GM12873 (cell line): ENCODE measurements around the gene RFX4.

ENCODE experiments used
- TF ChIP-seq, protein P1 (sequence below): IDR thresholded peaks from 2 replicates; pipeline ENCODE4 v1.5.1; 2012; ENCODE audit warnings: low read depth, mild to moderate bottlenecking, moderate library complexity, low read length, control low read depth; ENCODE audit not compliant: insufficient read depth; ENCODE audit errors: missing control alignments

The RFX4 gene

DNA sequence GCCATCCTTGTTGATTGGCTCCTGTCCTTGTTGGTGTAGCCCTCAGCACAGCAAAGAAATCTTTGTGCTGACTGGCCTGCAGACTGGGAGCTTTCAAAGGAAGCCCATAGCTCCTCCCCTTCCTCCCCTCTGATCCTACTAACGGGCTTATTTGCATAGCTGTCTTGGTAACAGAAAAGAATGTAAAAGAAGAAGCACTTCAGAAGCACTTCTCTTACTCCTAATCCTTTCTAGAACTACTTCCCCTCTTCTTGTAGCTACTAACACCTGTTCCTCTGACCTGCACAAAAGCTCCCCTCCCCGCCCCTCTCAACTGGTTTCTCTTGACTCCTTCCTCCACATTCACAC is 177.4 kb downstream of the RFX4 start:
- TF ChIP-seq, protein P1, sequence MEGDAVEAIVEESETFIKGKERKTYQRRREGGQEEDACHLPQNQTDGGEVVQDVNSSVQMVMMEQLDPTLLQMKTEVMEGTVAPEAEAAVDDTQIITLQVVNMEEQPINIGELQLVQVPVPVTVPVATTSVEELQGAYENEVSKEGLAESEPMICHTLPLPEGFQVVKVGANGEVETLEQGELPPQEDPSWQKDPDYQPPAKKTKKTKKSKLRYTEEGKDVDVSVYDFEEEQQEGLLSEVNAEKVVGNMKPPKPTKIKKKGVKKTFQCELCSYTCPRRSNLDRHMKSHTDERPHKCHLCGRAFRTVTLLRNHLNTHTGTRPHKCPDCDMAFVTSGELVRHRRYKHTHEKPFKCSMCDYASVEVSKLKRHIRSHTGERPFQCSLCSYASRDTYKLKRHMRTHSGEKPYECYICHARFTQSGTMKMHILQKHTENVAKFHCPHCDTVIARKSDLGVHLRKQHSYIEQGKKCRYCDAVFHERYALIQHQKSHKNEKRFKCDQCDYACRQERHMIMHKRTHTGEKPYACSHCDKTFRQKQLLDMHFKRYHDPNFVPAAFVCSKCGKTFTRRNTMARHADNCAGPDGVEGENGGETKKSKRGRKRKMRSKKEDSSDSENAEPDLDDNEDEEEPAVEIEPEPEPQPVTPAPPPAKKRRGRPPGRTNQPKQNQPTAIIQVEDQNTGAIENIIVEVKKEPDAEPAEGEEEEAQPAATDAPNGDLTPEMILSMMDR: no peak

DNA sequence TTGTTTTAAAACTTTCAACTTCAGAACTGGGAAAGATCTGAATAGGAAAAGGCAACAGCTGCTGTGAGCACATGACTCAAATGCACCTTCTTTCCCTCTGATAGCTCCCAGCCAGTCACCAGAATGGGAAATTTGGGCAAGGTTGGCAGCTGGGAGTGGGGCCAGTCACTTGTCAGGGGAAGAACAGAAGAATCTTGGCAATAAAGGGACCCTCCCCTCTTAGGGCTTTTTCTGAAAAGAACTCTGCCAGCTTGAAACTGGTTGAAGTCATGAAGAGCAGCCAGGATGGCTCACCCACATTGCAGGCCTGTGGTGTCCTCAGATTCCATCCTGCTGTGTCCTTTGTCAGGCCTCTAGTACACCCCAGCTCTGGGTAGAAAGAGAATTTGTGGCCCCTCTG is 181.4 kb downstream of the RFX4 start:
- TF ChIP-seq, protein P1: no peak

DNA sequence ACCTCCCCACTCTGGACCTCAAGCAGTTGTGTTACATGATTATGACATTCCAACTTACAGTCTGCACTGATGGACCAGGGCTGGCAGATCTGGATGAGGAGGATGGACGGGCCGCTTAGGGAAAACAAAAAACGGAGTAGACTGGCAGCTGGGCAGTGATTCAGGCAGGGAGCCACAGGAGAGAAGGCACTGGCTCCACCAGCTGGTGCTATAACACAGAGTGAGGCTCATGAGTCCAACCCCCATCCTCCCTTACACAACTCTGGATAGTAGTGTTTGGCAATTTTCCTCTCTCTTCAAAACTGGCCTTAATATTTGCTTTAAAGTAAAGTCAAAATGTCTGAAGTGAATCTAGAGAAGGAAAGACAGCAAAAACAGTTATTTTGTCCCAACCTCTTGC is 181.9 kb downstream of the RFX4 start:
- TF ChIP-seq, protein P1: no peak

DNA sequence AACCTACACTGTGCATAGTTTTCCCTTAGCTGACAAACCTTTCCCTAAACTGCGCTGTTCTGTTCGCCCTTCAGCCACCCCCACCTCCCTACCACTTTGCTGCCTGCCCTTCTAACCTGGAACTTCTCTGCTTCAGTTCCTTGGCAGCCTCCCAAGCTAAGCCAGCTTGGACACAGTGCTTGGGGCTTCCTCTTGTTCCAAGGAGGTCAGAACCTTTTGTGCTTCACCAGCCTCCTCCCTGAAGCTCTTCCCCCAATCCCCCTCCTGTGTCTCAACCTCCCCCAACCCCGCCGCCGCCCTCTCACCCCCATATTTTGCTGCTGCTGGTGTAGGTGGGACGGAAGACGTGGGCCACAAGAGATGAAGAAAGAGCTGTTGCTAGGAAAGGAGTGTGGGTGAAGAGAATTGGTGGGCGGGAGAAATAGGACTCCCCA is 183.6 kb downstream of the RFX4 start:
- TF ChIP-seq, protein P1: no peak

DNA sequence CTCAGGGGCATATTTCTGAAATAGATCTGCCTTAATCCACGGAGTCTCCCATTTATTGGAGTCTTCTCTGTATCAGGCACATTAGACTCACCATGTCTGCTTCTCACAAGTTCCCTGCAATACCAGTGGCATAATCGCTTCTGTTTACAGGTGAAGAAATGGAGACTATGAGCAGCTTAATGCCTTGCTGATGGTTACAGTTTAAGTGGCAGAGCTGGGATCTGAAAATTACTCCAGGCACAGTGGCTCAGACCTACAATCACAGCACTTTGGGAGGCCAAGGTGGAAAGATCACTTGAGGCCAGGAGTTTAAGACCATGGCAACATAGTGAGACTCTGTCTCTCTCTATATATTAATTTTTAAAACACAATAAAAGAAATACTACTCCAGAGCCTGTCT is 184.4 kb downstream of the RFX4 start:
- TF ChIP-seq, protein P1: no peak

DNA sequence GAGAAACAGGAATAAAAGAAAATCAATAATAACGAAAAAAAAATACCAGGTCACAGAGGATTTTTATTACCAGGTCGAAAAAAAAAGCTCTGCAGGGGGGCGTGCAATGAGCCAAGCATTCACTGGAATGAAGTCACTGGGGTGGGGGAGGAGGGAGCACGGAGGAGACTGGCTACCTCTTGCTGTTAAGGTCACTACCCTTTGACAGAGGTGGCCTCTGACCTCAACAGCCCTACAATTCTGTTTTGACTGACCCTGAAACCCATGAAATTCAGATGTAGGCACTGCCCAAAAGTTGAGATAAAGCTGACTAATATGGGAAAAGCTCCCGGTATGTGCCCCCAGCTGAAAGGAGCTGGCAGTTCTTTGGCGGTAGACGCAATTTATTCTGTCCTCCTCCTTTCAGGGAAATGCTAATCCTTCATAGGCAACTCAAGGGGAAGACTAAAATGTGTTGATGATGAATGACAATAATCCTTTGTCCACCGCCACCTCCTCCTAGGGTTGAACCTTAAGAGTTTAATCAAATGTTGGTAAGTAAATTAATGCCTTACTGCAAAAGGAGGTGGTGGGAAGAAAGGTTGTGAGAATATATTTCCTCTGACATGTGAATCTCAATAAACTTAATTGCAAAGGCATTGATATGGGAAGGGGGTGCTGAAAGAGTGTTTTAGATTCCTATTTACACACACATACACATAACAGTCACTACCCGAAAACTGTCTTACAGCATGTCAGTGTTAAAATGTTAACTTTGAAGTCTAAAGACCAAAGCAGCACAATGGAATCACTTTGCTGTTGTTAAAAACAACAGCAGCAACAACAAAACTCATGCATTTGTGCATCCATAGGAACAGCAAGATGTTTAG is 185.4 kb downstream of the RFX4 start:
- TF ChIP-seq, protein P1: no peak

DNA sequence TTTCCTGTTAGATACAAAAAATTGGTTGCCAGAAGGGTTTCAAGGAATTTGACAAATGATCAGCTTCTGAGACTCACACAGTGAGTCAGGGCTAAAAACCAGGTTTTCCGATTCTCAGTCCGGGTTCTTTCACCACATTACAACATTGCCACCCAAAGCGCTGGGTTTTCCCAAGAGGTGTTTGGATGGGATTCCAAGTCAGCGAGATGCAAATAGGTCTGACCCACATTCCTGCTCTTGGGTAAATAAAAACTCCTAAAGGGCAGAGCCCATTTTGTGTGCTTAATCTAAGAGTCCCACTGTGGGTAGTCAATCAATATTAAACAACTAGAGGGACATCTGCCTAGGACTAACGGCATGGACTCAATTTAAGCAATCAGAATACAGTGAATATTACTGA is 186.3 kb downstream of the RFX4 start:
- TF ChIP-seq, protein P1: no peak
